ENCODE measurements around the gene OR4D11.

The OR4D11 gene

DNA sequence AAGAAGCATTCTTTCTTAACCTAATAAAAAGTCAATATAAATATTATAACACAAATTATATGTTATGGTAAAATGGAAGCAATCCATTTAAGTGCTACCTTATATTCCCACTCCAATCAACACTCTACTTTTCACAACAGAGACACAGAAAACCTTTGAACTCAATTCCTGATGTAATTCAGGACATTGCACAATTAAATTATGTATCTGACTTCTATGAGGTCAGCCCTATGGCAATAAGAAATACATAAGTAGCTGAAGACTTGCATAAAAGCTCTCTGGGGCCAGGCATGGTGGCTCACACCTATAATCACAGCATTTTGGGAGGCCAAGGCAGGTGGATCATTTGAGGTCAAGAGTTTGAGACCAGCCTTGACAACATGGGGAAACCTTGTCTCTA, 23.5 kb upstream of the OR4D11 start:
- TF ChIP-seq EZH2phosphoT487 (IDR thresholded peaks at IDR 0.05; ENCODE audit: low read length) (no peak), EZH2 (optimal IDR thresholded peaks at IDR 0.05; ENCODE audit: low read depth, low read length) (no peak)
- TF ChIP-seq, protein P1, sequence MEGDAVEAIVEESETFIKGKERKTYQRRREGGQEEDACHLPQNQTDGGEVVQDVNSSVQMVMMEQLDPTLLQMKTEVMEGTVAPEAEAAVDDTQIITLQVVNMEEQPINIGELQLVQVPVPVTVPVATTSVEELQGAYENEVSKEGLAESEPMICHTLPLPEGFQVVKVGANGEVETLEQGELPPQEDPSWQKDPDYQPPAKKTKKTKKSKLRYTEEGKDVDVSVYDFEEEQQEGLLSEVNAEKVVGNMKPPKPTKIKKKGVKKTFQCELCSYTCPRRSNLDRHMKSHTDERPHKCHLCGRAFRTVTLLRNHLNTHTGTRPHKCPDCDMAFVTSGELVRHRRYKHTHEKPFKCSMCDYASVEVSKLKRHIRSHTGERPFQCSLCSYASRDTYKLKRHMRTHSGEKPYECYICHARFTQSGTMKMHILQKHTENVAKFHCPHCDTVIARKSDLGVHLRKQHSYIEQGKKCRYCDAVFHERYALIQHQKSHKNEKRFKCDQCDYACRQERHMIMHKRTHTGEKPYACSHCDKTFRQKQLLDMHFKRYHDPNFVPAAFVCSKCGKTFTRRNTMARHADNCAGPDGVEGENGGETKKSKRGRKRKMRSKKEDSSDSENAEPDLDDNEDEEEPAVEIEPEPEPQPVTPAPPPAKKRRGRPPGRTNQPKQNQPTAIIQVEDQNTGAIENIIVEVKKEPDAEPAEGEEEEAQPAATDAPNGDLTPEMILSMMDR (IDR thresholded peaks at IDR 0.05; ENCODE audit: low read length) = no peak

DNA sequence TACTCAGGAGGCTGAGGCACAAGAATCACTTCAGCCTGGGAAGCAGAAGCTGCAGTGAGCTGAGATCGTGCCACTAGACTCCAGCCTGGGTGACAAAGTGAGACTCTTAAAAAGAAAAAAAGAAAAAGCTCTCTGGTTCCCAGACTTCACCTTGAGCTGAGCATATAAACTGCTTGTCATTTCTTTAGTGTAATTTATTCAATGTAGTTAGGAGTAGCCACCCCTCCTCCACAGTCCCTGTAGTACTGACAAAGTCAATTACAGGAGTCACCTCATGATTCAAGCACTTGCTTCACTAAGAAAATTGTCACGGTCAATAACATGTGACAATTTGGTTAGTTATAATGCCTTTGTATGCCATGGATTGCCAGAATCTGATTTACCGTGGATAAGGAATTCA, 23.0 kb upstream of the OR4D11 start:
- Histone ChIP-seq H3K4me2 (ENCODE audit: low read depth, low read length) (no peak overlapping the region), H3K4me3 (ENCODE audit: low read length) (no peak overlapping the region), H3F3A (ENCODE audit: insufficient read depth, low read length) (no peaks in the 10 kb centered on the region), H3K27me3 (replicated peaks; ENCODE audit: insufficient read depth, low read length) (no peaks in the 10 kb centered on the region), H3K9me2 (replicated peaks; ENCODE audit: insufficient read depth, low read length) (no peaks in the 10 kb centered on the region), H3K27ac (ENCODE audit: low read length) (no peak overlapping the region), H3K9ac (ENCODE audit: low read length) (no peak overlapping the region), H3K79me2 (ENCODE audit: low read length) (no peaks in the 10 kb centered on the region), H2AFZ (ENCODE audit: low read length) (no peak overlapping the region), H3K36me3 (replicated peaks; ENCODE audit: insufficient read depth, low read length) (no peaks in the 10 kb centered on the region), H3K4me1 (ENCODE audit: low read length) (no peaks in the 10 kb centered on the region), H3K9me3 (replicated peaks; ENCODE audit: insufficient read depth, low read length) (no peaks in the 10 kb centered on the region), H4K20me1 (ENCODE audit: insufficient read depth, low read length) (no peaks in the 10 kb centered on the region)
- DNase-seq = no peak
- no peak for TF ChIP-seq EZH2 (optimal IDR thresholded peaks at IDR 0.05; ENCODE audit: low read depth, low read length)
- TF ChIP-seq EZH2phosphoT487 (IDR thresholded peaks at IDR 0.05; ENCODE audit: low read length) = no peak
- TF ChIP-seq, protein P1 (IDR thresholded peaks at IDR 0.05; ENCODE audit: low read length) = no peak

More for the DNA sequence above, 23.5 kb upstream of the OR4D11 start:
- DNase-seq = no peak
- Histone ChIP-seq H3K4me2 (ENCODE audit: low read depth, low read length) (no peak overlapping the region), H3K9me3 (replicated peaks; ENCODE audit: insufficient read depth, low read length) (no peaks in the 10 kb centered on the region), H3K36me3 (replicated peaks; ENCODE audit: insufficient read depth, low read length) (no peaks in the 10 kb centered on the region), H2AFZ (ENCODE audit: low read length) (no peak overlapping the region), H3K27ac (ENCODE audit: low read length) (no peak overlapping the region), H3K4me1 (ENCODE audit: low read length) (no peaks in the 10 kb centered on the region), H3K27me3 (replicated peaks; ENCODE audit: insufficient read depth, low read length) (no peaks in the 10 kb centered on the region), H3K9me2 (replicated peaks; ENCODE audit: insufficient read depth, low read length) (no peaks in the 10 kb centered on the region), H3K79me2 (ENCODE audit: low read length) (no peaks in the 10 kb centered on the region), H3K9ac (ENCODE audit: low read length) (no peak overlapping the region), H3K4me3 (ENCODE audit: low read length) (no peak overlapping the region), H3F3A (ENCODE audit: insufficient read depth, low read length) (no peaks in the 10 kb centered on the region), H4K20me1 (ENCODE audit: insufficient read depth, low read length) (no peaks in the 10 kb centered on the region)

DNA sequence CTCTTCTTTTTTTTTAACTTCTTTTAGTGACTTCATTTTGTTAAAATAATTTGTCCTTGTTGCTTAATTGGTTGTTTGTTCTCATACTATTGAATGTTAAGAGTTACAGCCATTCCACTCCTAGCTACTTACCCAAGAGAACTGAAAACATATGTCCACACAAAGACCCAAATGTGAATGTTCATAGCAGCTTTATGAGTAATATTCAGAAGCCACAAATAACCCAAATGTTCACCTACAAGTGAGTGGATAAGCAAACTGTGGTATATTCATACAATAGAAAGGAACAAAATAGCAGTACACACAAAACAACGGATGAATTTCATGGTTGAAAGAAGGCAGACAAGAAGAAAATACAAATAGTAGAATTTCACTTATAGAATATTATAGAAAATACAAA, 1.4 kb upstream of the OR4D11 start:
- no peaks in the 10 kb centered on the region for H3K9me2 ChIP-seq (replicated peaks; ENCODE audit: insufficient read depth, low read length)
- no peak overlapping the region for H3K4me2 ChIP-seq (ENCODE audit: low read depth, low read length)
- no peak overlapping the region for H3K9ac ChIP-seq (ENCODE audit: low read length)
- no peaks in the 10 kb centered on the region for H3K36me3 ChIP-seq (replicated peaks; ENCODE audit: insufficient read depth, low read length)
- no peaks in the 10 kb centered on the region for H4K20me1 ChIP-seq (ENCODE audit: insufficient read depth, low read length)
- H3F3A ChIP-seq (ENCODE audit: insufficient read depth, low read length) = no peaks in the 10 kb centered on the region
- no peaks in the 10 kb centered on the region for H3K9me3 ChIP-seq (replicated peaks; ENCODE audit: insufficient read depth, low read length)
- H2AFZ ChIP-seq (ENCODE audit: low read length) = no peak overlapping the region
- no peaks in the 10 kb centered on the region for H3K27me3 ChIP-seq (replicated peaks; ENCODE audit: insufficient read depth, low read length)
- H3K79me2 ChIP-seq (ENCODE audit: low read length) = no peaks in the 10 kb centered on the region
- H3K27ac ChIP-seq (ENCODE audit: low read length) = no peak overlapping the region
- no peak for TF ChIP-seq EZH2 (optimal IDR thresholded peaks at IDR 0.05; ENCODE audit: low read depth, low read length)
- no peak for TF ChIP-seq EZH2phosphoT487 (IDR thresholded peaks at IDR 0.05; ENCODE audit: low read length)
- TF ChIP-seq, protein P1 (IDR thresholded peaks at IDR 0.05; ENCODE audit: low read length) = no peak
- no peak overlapping the region for H3K4me3 ChIP-seq (ENCODE audit: low read length)
- no peaks in the 10 kb centered on the region for H3K4me1 ChIP-seq (ENCODE audit: low read length)
- no peak for DNase-seq
